HG03196 (cell line): Measurements from ENCODE around the gene EIF3K.

Experiments
- ATAC-seq: cut with Tn5 transposase; IDR thresholded peaks from one replicate; pipeline ENCODE4 v1.9.1; 2021; ENCODE audit not compliant: unreplicated experiment

Gene EIF3K

DNA sequence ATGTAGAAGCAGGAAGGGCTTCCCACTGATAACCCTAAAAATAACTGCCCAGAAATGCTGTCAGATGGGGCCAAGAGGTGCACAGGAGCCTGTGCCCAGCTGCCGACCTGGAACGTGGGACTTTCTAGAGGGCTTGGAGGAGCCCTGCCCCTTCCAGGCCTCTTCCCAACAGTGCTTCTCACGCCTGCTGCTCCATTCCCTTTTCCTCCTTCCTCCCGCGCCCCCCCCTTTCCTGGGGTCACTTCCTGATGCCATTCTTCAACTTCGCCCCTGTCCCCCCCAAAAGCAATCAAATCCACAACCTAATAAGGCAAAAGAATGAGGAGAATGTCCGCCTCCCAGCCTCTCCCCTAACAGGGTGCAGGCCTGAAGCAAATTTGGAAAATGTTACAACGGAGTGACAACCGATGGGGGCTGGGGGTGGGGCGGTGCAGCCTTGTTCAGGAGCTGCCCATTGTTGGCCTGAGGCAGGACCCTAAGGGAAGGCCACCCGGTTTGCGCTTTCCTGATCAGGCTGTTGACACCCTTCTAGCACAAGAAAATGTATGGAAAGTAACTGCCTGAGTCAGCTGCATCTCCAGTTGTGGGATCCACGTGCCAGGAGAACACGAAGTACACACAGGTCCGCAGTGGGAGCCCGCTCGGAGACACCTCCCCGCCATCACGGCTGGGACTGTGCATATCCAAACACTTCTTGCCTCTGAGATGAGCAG is 47.1 kb downstream of the EIF3K start:
- ATAC-seq: no peak

DNA sequence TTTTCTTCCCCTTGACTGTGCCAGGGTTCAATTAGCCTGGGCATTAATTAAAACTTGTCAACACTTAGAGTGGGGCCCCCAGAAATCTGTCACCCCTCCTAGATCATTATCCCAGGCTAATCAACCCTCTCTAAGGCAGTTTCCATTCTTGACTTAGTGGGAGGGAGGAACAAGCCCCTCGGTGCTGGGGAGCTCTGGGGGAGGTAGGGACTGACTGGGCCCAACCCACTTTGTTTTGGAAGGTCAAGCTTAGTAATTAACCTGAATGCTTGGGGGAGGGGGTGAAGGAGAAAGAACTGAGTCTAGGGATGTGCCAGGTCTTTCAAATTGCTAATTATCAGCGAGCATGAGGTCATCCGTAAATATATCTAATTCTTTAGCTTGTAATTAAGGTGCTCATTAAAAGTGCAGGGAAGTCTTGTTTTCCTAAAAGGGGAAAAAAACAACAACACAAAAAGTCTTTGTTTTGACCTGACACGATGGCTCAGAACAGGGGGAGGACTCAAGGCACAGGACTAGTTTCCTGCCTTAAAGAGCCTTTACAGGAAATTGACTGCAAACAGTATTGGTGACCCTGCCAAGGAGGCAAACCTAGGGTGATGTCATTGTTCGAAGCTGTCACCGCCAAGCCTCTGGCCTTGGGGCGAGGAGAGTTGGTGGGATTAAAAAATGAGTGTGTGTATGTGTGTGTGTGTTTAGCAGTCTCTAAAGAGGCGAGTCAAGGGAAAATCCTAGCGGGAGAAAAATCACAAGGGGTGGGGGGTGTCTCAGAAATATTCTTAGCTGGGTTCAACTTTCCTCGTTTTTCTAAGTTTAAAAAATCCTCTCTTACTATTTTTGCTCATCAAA is 47.9 kb downstream of the EIF3K start:
- no peak for ATAC-seq

DNA sequence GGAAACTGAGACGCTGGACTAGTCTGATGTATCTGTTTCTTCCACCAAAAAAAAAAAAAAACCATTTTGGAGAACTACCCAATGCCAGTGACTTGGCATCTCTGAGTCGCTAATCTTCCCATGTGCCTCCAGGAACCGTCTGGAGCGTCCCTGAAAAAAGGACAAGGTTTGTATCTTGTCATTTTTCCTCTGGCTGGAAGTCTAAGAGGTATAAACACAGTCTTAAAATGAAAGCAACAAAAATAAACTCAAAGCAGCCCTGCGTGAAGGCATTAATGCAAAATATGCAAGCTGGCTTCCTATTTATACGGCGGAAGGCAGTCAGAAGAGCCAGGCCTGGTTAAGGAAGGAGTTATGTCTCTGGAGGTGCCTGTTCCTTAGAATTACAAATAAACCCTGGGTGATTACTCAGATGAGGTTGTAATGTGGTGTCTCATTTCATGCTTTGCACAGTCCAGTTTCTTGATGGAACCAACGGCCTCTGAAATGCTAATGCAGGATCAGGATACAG is 48.7 kb downstream of the EIF3K start:
- no peak for ATAC-seq

DNA sequence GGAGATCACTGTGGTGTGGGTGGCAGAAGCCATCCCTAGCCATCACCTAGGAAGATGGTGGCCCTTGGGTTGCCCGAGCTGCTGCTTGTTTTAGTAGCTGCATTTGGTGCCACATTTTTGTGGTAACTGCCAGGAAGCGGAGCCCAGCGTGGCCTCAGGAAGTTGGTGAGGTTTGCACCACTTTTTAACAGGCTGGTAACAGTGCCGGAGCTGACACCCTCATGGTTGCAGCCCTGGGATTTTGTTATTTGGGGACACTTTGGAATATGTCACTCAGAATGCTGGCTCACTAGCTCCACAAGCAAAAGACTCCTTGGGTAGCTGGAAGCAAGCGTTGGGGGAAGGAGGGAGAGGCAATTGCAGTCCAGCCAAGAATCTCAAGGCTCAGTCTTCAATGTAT is 50.6 kb downstream of the EIF3K start:
- ATAC-seq: no peak

DNA sequence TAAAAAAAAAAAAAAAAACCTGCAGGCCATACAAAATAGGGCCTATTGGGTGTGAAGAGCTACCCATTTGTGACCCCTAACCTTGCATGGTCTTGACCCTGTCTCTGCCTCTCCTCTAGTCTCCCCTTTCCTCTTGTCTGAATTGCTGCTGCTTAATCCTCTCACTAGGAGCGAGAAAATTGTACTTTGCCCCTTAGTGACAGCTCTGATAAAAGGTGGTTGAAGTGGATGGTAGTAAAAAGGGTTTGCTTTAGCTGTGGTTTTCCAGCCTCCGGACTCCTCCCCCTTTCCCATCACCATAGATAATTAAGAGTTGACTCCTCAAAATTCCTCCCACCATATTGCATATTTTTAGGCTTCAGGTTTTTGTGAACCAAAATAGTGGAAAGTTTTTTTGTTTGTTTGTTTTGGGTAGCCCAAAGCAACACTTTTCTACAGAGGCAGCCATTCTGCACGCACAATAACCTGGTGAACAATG is 52.0 kb downstream of the EIF3K start:
- no peak for ATAC-seq

DNA sequence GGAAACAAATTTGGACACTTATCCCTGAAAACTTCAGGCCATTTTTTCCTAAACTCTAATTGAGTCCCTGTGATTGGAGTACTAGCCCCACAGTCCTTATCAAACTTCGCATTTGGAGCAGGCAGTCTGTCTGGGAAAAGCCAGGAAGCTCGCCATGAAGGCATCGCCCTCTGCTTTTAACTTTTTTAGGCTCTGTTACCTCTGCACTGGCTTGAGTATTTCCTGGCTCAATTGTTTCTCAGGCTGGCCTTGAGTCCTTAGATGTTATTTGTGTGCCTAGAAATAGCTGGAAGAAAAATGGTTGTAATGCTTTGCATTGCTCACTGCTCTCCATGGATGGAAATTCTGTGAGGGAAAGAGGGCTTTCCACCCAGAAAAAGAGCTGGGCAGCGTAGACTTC is 52.7 kb downstream of the EIF3K start:
- ATAC-seq: no peak

DNA sequence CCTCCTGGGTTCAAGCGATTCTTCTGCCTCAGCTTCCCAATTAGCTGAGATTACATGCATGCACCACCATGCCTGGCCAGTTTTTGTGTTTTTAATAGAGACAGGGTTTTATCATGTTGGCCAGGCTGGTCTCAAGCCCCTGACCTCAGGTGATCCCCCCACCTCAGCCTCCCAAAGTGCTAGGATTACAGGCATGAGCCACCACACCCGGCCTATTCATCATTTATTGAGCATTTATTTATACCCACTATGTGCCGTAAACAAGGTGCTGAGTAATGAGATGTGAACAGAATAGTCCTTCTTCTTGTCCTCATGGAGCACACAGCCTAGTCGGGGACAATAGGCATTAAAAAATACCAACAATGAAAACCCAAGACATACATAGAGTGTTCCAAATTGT is 54.0 kb downstream of the EIF3K start:
- no peak for ATAC-seq

DNA sequence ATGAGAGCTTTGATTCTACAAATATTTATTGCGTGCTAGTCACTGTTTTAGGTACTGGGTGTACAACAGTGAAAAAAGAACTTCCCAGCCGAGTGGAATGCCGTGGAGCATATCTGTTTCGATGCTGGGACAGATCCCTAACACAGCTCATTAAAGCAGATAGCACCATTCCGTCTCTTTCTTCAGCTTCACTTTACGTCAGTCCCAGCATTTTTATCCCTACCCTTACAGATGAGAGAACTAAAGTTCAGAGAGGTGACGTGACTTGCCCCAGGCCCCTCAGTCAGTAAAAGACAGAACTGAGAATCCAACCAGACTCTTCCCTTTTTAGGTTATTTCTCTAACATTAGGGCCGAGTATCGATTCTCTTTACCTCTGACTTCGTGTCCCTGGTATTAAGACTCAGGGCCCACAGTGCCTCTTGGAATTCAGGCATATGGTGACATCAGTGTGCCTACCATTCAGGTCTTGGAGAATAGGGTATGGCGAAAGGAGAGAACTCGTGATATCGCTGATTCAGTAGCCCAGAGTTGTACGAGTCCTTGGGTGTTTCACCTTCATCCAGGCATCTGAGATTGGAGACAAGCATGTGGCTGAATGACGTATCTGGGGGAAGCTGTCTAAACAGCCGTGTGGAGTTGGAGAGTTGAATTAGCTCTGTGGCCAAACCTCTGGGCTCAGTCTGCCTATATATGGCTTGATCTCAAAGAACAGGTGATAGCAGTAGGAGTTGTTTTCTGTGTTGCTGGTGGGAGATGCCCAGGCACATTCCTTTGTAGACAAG is 55.6 kb downstream of the EIF3K start:
- no peak for ATAC-seq

DNA sequence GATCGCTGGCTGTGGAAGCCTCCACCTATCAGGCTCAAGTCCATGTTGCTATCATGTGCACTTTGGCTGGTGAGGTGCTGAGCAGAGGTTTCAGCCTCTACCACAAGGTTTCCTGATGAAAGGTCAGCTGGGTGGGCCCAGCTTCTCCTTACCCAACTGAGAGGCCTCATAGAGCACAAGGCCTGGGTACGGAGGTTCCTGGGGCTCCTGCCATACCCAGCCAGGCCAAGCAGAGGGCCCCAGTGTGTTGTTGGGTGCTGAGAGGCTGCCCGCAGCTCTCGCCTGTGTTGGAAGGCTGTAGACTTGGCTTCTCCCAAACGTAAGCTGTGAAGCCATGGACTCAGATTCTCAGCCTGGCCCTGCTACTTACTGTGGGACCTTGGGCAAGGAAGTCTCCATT is 56.6 kb downstream of the EIF3K start:
- no peak for ATAC-seq

DNA sequence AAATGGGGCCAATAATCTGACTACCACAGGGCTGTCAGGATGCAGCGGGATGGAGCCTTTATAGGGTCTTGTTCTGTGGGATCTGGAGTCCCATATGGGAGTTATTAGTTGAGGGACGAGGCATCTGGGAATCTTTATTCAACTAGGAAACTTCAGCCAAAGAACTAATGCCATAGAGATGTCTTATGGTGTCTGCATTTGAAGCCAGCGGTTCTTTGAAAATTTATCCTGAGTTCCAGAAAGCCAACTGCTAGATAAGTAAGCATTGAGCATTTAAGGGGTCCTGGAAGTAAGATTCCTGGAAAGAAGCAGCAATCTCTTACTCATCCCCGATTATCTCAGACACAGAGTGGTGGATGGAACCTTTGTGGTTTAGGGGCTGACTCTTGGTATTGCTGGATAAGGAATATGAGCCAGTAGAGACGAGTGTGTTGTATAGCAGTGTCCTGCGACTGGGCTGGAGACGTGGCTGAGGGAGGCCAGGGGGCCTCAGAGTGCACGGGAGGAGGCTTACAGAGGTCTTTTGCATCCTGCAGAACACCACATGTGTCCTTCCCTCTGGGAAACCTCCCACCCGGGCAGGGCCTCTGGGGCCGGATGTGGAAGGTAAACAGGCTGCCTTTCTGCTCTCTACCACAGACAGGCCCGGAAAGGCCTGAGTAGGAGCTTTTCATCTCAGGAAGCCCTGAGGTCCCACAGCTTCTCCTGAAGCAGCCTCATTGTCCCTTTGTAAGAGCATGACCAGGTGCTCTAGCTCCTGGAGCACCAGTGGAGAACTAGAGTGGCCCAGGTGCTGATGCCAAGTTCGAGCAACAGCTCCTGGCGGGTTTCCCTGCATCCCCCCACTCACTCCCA is 57.3 kb downstream of the EIF3K start:
- no peak for ATAC-seq

DNA sequence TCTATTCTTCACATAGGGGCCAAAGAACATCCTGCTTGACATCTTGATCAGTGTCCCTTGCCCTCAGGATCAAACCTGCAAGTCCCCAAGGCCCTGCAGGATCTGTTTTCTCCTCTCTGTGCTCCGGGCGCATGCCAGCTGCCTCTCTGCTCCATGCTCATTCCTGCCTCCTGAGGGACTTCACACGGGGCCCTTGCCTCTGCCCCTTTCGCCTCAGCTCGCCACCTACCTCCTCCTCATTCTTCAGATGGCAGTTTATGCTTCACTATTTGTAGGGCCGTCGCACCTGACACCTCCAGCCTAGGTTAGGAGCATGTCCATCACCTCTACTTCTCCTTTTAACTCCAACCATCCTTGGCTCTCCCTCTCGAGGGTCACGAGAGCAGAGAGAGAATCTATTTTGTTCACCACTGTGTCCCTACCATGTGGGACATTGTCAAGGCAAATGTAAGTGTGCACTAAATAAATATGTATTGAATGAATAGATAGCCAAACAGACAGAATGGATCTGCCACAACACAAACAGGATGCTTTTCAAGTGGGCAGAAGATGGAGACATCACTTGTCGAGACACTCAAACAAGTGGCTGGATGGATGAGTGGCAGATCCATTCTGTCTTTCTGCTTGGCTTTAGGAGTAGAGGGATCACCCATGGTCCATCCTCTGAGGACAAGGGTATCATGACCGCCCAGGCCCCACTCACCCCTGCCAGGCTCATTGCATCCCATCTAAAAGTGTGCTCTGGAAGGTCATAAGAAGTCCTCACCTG is 58.1 kb downstream of the EIF3K start:
- ATAC-seq: no peak

DNA sequence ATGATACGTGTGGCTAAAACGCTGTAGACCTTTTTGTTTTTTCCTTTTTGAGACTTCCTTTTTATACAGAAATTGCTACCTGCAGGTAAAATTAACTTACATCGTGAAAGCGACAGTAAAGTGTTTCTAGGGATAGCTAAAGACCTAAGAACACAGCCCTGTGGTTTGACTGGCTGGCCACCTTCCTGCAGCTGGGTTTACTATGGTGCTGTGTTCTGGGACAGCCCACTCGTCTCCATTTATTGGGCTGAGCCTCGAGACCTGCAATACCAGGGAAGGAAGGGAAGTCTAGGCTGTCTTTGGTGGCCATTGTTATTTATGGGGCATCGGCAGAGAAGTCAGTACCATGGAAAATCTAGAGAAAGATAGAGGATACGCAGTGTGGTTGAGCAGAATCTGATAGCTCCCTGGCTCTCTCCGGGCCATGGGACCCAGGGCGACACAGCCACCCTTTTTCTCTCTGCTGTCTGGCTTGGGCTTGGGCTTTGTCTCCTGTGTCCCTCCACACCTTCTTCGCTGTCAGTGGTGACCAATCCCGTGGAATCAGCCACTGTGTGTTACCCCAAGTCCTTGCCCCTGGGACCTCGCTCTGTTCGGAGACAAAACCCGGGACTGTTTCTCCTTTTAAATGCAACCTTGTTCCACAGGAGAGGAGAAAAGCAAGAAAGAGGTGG is 59.4 kb downstream of the EIF3K start:
- no peak for ATAC-seq

DNA sequence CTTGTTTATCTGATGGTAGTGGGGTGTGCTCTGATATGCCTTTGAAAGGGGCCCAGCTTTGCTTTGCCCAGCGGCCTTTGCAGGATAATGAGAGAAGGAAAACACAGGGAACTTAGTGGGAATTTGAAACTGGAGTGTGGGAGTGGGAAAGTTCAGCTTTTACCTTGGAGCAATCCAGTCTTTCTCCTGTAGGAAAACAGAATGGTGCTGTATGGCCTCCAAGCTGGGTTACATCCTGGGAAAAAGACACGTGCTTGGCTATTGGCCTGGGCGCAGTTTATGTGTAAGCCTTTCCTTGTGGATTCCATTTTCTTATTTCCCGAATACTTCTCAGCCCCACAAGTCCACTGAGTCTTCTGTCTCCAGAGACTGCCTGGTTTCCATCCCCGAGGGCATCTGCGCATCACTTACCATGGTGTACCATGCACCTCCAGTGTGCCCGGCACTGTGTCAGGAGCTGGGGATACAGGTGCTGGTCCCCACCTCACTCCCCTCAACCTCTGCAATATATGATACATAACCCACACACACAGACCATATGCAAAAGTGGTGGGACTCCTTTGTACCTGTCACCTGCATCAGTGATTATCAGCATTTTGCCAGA is 60.0 kb downstream of the EIF3K start:
- no peak for ATAC-seq

DNA sequence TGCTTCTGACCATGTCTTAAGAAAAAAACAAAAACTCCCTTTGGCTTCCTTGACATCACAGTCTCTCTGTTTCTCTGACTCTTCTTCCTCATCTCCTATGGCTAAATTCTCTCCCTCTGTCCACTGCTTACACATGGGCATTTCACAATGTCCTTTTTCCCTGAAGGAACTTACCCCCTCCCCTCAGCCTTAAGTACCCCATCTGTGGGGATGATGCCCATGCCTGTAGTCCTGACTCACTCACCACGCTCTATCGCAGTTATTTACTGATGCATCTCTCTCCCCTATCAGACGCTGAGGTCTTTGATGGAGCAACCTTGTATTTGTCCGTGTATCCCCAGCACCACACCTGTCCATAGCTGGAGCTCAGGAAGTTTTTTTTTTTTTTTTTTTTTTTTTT is 60.9 kb downstream of the EIF3K start:
- ATAC-seq: no peak

DNA sequence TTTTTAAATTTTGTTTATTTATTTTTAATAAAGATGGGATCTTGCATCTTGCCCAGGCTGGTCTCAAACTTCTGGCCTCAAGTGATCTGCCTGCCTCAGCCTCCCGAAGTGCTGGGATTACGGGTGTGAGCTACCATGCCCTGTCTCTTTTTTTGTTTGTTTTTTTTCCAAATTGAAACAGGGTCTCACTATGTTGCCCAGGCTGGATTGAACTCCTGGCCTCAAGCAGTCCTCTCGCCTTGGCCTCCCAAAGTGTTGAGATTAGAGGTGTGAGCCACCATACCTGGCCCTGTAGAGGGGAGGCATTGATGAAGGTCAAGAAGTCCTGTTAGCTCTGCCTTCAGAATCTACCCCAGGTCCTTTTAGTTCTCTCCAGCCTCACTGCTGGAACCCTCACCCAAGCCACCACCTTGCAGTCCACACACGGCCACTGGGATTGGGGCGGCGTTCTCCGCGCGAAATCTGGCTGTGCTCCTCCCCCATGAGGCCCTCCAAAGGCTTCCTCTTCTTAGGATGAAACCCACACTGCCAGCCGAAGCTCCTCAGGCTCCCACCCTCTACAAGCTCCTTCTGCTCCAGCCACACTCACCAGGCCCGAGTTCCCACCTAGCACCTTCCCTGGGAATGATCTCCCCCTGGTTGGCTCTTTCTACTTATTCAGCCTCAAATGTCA is 63.3 kb downstream of the EIF3K start:
- no peak for ATAC-seq

DNA sequence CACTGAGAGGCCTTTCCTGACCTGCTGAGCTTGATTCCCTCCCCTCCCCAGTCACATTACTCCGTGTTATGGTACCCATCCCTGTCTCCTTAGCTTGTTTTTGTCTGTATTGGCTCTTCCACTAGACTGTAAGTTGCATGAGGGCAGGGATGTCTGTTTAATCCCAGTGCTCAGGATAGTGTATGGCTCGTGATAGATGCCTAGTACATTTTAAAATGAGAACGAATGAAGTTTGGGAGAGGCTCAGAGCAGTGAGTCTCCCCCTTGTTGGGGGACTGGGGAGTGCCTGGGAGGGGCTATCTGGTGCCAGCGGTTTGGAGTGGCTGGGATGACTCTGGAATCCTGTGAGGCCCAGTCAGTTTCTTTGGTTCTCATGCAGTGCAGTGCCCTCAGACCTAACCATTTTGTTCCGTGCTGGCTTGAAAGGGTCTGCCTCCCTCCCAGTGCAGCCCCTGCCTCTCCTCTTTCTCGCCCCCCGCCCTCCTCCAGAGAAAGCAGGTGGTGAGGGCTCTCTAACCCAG is 63.9 kb downstream of the EIF3K start:
- no peak for ATAC-seq

DNA sequence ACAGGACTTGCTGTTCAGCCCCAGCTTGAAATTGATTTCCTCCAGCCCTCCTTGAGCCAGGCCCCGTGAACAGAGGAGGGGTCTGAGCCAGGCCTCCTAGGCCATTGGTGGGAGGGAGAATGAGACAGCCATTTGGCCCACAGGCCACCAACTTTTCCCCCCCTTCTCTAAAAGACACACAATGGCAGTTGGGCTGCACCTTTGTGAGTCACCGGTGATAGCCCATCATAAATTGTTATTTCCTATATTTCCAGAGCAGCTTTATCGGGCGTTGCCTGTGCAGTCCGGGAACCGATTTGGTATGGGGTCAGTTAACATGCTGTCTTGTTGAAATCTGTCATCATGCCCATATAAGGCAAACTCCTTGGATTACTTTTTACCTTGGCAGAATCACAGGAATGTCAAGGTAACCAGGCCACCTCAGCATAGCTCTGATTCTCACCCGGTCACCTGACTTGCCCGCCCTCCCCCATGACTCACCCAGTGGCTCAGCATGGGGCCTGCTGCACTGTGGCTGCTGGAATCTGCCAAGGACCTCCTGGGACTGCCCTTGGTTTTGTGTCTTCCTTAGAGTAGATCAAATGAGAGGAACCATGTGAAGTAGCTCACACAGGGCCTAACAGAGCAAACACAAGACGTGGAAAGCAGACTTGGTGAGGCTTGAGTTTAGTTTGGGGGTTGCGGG is 64.5 kb downstream of the EIF3K start:
- ATAC-seq: no peak
